ENCODE data around the gene NELFA.
"Not testable (repeated sequence)": the region's sequence is repeated elsewhere in the genome, so short reads cannot be mapped to it uniquely, and the experiment has no call there.

NELFA gene

DNA sequence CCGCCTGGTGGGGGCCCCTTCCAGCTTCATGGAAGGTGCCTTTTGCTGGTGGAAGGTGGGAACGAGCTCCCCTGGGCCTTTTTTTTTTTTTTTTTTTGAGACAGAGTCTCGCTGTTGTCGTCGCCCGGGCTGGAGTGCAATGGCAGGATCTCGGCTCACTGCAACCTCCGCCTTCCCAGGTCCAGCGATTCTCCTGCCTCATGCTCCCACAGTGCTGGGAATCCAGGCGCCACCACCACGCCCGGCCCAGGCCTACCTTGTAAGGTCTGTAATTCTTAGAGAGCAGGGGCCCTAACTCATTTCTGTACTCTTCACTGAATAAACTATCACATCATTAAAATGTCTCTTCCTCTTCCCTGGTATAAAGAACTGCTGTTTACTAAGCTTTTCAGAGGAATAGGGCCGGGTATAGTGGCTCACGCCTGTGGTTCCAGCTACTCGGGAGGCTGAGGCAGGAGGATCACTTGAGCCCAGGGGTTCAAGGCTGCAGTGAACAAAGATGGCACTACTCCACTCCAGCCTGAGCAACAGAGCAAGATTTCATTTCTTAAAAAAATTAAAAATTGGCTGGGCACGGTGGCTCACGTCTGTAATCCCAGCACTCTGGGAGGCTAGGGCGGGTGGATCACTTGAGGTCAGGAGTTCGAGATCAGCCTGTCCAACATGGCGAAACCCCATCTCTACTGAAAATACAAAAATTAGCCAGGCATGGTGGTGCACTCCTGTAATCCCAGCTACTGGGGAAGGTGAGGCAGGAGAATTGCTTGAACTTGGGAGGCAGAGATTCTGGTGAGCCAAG is 14.9 kb downstream of the NELFA start:
- DNase-seq: not testable (repeated sequence)

- no peak for DNase-seq
Observed at GRCh38 chr4:1993169-1993516, 15.6 kb downstream of the NELFA start.

DNA sequence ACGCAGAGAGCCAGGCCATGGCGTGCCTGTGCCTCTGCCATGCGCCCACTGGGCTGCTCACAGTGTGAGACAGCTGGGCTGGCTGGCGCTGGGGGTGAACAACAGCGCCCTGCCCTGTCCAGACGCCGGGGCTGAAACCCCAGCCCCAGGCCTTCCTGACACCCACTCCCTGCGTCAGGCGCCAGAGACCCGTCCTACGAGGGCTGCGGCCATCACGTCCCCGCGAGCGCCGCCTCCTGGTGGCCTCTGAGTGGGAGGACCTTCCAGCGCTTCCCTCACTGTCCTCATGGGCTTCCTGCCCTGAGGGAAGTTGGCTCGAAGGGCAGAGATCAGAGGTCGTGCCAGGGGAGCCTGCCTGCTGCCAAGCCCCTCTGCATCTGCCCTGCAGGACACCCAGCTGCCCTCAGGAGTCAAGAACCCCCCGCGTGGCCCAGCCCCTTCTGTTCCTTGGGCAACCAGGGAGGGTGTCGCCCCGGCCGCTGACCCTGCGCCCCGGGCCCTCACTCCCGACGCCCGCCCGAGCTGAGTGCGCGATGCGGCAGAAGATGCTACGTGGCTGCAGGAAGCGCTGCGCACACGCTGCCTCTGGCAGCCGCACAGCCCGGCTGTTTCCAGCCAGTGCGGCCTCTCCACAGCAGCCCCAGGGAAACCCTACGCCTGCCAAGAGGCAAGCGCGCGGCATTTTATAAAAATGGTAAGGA is 16.2 kb downstream of the NELFA start:
- DNase-seq: peak; percentile 74

DNA sequence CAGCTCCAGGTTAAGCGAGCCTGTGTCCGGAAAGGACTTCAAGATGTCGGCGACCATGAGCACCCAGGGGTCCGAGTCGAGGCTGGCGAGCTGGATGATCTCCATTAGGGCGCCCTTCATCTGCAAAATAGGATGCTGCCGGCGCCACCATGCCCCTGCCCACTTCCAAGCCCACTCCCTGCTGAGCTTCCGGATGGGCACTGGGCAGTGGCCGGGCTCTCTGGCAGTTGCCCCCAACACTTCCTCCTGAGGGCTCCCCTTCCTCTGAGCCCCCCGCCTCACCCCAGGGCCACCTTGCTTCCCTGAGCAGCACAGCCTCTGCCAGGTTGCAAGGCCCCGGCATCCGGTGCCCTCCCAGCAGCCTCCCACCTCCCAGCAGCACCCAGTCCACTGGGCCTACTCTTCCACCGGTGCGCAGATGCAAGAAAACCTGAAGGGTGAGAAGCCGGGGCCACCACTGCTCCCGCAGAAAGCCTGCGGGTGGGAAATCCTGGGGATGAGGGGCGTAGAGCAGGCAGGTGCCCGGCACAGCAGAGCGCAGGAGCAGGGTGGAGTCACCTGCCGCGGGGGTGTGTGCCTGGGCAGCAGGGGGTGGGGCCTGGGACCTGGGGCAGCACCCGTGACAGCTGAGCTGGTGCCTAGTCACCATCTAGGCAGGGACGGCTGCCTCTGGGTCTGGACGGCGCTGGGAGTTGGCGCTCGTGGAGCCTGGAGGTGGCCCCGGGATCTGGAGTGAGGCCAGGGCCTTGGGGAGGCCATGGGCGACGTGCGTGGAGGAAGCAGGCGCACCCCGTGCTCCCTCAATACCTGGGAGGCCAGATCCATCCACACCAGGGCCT is 17.0 kb downstream of the NELFA start:
- DNase-seq: no peak

DNA sequence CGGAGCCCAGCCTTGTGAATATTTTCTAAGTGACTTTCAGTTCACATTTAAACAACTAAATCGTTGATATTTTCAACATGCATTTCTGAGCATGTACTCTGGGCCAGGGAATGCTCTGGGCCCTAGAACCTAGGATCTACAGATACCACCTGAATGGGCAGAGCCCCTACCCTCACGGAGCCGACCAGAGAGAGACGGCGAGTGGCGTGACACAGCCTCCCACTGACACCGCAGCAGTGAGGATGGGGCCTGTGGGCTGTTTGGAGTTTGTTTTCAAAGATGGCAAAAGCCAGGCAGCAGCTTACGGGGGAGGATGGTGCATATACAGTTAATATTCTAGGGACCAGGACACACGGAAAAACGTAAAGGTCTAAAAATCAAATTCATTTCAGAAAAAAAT is 17.7 kb downstream of the NELFA start:
- no peak for DNase-seq

- DNase-seq: no peak
Observed at GRCh38 chr4:1990676-1991075, 18.1 kb downstream of the NELFA start.

DNA sequence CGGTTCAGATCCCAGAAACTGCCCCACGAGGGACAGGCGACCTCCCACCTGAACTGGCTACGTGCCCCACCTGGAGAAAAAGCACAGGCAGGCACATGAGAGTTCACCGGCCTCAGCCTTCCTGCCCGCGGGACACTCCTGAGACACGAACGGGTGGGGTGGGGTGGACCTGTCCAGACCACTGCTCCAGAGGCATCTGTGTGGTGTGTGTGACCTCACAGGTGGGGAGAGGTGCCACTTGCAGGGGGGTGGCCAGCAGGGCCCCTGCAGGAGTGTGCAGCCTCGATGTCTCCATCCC is 18.5 kb downstream of the NELFA start:
- DNase-seq: no peak

DNA sequence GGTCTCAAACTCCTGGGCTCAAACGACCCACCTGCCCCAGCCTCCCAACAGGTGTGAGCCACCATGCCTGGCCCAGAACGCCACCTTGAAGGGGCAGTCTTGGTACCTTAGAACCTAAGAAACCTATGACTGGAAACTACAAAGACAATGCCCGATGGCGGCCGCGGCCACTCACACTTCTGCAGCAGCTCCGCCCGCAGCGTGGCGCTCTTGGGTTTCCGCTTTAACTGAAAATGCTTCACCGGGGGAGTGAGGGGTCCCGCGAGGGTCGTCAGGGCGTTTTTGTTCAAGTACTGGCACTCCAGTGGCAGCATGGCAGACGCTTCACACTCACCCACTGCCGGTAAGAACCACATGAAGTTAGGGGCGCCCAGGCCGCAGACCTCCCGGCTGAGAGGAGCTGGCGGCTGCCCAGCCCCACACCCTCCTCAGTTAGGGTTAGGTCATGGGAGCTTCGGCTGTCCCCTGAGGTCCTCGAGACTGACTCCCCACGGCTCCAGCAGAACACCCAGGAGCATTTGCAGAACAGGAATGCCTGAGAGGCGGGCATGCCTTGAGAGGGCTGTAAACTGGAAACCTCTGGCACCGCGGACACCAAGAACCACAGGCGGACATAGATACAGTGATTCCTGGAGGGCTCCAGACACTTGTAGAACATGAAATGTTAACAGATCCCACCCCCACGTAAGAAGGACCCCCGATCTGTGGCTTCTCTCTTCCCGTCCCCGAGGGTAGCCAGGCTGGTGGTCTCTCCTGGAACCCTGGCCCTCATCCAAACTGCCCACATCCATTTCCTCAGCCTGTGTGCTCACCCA is 19.0 kb downstream of the NELFA start:
- DNase-seq: no peak

GRCh38 chr4:1988327-1988724 is 20.4 kb downstream of the NELFA start:
- no peak for DNase-seq

DNA sequence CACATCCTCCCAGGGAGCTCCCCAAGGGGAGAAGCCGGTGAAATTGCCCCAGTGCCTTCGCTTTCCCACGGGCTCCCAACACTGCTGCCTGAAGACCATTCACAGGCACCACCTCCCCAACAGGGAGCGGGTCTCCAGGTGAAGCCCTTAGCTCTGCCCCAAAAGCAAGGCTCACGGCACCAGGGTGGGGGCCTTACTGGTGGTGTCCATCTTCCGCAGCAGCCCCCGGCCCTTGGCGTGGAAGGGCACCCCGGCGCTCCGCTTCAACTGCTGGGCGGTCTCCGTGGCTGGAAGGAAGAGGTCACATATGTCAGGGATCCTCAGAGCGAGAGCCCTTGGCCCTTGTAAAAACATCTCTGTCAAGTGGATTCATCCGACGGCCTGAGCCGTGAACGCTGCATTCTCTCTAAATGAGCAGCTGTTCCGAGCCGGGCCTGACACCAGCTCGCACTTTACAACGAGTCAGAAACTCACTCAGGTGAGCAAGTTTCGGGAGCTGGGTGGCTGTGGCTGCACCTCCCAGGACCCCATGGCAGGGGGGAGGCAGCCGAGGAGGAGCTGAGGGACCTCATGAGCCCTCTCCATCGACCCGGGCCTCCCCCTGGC is 20.9 kb downstream of the NELFA start:
- DNase-seq: no peak

- no peak for DNase-seq
Observed at GRCh38 chr4:1987296-1987695, 21.5 kb downstream of the NELFA start.

- DNase-seq: no peak
Observed at GRCh38 chr4:1986578-1987210, 22.1 kb downstream of the NELFA start.

DNA sequence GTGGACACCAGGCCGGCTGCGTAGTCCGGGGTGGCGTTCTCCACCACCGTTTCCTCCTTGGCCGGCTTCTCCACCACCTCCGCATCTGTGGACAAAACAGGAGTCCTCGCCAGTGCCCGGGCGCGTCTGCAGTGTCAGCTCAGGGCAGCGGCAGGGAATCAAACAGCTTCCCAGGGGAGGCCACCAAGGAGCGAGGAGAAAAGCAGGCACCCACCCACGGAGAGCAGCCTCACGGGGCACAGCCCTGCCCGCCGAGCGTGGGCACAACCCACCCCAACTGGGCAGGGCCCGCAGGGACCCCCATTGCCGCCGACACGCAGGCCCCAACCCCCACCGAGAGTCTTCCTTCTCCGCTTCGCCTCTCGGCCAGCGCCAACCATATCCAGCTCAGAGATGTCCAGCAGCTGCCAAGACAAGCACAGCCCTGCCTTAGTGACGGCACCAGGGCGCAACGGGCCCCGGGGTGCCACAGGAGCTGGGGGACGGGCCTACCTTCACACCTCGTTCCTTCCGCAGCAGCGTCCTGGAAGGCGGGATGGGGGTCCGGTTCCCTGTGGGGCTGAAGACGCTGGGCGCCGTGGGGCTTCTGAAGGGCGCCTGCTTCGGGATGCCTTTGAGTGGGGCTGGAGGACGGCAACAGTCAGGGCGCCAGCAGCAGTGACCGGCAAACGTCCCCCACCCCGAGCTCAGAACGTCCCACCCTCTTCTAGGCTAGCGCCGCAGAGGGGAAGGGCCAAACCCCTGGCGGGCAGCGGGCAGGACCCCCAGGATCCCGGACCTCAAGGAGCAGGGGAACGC is 22.8 kb downstream of the NELFA start:
- DNase-seq: no peak

GRCh38 chr4:1985294-1985693 is 23.5 kb downstream of the NELFA start:
- no peak for DNase-seq

- DNase-seq: no peak
Observed at GRCh38 chr4:1984406-1985191, 24.2 kb downstream of the NELFA start.

DNA sequence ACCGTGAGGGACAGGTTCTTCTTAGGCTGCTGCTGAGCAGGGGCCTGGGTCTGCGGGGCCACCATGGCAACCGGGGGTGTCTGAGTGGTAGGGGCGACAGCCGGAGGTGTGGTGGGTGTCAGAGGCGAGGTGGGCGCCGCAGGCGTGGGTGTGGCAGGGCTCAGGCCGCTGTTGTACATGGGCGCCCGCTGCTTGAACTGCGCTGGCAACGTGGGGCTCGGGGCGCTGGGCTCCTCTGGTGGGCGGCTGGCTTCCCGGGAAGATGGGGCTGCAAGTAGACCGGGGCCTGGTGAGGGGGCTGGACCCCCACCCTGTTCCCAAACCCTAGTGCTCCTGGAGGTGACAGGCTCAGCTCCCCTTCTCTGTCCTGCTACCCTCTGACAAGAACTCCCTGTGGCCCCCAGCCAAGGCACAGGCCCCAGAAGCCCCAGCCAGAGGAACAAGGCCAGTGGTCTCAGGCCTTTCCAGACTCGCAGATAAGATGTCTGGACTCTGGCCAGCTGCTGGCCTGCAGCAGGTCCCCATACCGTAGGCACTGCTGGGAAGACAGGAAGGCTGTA is 24.8 kb downstream of the NELFA start:
- DNase-seq: no peak

GRCh38 chr4:1983053-1983845 is 25.5 kb downstream of the NELFA start:
- no peak for DNase-seq

GRCh38 chr4:1982124-1983052 is 26.4 kb downstream of the NELFA start:
- no peak for DNase-seq
